Measurements from ENCODE around the gene TSPAN16.
"Not testable (repeated sequence)": the region's sequence is repeated elsewhere in the genome, so short reads cannot be mapped to it uniquely, and the experiment has no call there.

The TSPAN16 gene

DNA sequence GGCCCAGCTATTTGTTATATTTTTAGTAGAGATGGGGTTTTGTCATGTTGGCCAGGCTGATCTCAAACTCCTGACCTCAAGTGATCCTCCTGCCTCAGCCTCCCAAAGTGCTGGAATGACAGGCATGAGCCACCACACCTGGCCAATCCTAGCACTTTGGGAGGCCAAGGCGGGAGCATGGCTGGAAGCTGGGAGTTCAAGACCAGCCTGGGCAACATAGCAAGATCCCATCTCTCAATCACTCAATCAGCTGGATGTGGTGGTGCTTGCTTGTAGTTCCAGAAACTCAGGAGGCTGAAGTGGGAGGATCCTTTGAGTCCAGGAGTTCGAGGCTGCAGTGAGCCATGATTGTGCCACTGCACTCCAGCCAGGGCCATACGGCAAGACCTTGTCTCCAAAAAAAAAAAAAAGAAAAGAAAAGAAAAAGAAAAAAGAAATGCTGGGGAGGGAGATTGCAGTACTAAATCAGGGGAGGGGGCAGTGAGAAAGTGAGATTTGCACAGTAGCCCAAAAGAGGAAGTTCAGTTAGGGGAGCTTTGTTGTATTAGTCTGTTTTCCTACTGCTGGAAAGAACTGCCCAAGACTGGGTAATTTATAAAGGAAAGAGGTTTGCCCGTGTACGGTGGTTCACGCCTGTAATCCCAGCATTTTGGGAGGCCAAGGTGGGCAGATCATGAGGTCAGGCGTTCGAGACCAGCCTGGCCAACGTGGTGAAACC is 24.5 kb downstream of the TSPAN16 start:
- not testable (repeated sequence) for DNase-seq (ENCODE audit: low read depth)

GRCh38 chr19:11321191-11322126 is 25.5 kb downstream of the TSPAN16 start:
- DNase-seq (ENCODE audit: low read depth), result no peak

DNA sequence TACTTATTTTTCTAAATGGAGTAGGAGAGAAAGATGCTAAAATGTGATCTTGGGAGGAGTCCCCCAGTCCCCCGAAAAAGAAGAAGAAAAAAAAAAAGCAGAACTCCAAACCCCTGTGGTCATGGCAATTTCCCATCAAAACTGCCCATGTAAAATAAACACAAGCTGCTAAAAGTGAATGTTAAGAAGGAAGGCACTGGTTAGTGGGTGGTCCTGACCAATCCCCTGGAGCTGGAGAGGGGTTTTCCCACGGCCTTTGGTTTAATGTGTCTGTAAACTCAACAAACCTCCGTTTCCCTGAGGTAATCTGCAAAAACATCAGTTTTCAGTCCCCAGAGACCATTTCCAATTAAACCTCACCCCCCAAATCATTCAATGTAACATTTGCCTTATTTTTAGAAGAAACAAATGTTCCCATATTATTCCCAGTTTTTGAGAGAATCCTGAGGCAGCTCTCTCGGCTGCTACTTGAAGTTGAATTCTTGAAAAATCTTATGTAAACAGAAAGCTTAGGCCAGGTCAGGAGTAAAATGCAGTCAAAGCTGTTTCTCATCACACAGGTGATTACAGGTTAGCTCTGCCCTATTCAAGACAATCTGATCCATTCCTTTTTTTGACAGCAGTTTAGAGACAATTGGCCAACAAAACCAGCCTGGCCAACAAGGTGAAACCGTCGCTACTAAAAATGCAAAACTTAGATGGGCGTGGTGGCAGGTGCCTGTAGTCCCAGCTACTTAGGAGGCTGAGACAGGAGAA is 26.5 kb downstream of the TSPAN16 start:
- DNase-seq (ENCODE audit: low read depth), result no peak

GRCh38 chr19:11323601-11324078 is 27.7 kb downstream of the TSPAN16 start:
- no peak for DNase-seq (ENCODE audit: low read depth)

GRCh38 chr19:11324079-11324661 is 28.2 kb downstream of the TSPAN16 start:
- peak; percentile 89 for DNase-seq (ENCODE audit: low read depth)

- DNase-seq (ENCODE audit: low read depth), result no peak
These were observed 28.9 kb downstream of the TSPAN16 start for GRCh38 chr19:11324748-11325389.

- DNase-seq (ENCODE audit: low read depth), result no peak
These were observed 29.6 kb downstream of the TSPAN16 start for GRCh38 chr19:11325544-11325943.

GRCh38 chr19:11330127-11330526 is 34.2 kb downstream of the TSPAN16 start:
- DNase-seq (ENCODE audit: low read depth), result no peak

DNA sequence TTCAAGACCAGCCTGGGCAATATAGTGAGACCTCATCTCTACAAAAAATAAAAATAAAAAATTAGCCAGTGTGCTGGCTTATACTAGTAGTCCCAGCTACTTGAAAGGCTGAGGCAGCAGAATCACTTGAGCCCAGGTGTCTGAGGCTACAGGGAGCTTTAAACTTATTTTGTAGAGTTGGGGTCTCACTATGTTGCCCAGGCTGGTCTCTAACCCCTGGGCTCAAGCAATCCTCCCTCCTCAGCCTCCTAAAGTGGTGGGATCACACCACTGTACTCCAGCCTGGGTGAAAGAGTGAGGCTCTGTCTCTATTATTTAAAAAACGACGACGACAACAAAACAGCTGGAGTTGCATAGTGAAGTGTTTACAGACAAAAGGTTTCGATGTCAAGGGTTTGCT is 35.5 kb downstream of the TSPAN16 start:
- DNase-seq (ENCODE audit: low read depth), result no peak

- DNase-seq (ENCODE audit: low read depth), result no peak
These were observed 36.9 kb downstream of the TSPAN16 start for GRCh38 chr19:11332822-11333221.

DNA sequence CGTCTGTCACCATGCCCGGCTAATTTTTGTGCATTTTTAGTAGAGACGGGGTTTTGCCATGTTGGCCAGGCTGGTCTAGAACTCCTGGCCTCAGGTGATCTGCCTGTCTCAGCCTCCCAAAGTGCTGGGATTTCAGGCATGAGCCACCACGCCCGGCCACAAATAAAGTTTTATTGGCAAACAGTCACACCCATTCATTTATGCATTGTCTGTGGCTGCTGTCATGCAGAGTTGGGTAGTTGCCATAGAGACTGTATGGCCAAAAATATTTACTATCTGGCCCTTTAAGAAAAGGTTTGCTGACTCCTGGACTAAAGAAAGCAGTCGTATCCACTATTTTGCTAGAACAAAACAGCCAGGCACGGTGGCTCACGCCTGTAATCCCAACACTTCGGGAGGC is 37.9 kb downstream of the TSPAN16 start:
- not testable (repeated sequence) for DNase-seq (ENCODE audit: low read depth)

GRCh38 chr19:11335449-11336146 is 39.6 kb downstream of the TSPAN16 start:
- DNase-seq (ENCODE audit: low read depth), result no peak

DNA sequence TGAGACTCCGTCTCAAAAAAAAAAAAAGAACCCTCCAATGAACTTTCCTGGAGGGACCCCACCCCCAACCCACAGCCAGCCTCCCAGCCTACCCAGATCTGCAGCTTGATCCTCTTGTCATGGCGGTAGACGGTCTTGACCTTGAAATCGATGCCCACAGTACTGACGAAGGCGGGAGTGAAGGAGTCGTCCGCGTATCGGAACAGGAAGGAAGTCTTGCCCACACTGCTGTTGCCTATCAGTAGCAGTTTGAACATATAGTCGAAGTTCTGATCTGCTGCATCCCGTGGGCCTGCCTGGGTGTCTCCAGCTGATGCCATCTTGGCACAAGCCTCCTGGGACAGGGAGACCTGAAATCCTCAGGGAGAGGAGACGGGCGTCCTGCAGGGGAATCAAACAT is 41.1 kb downstream of the TSPAN16 start:
- DNase-seq (ENCODE audit: low read depth), result no peak

DNA sequence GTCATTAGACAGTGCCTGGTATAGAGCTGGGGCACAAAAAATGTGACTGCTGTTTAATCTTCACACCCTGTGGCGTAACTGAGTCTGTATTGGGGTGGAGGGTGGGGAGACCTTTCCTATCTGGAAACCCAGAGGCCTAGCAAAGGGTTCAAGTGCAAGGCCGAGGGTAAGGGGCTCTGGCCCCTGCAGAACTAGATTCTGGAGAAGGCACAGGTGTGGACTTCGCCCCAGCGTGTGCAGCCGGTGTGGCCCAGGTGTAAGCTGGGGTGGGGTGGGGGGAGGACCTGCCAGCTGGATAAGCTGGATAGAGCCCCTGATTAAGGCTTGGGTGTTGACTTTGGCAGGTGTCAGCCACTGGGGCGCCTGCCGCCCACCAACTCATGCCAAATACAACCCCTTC is 42.2 kb downstream of the TSPAN16 start:
- no peak for DNase-seq (ENCODE audit: low read depth)

GRCh38 chr19:11338569-11339253 is 42.8 kb downstream of the TSPAN16 start:
- no peak for DNase-seq (ENCODE audit: low read depth)

GRCh38 chr19:11339254-11340098 is 43.5 kb downstream of the TSPAN16 start, which contains the start of gene RAB3D:
Gene RAB3D, minus strand, starts transcription at chr19:11339657. Its CDS starts 2,258 bp downstream, at chr19:11337399.
- peak; percentile 31 for DNase-seq (ENCODE audit: low read depth)

GRCh38 chr19:11340099-11340467 is 44.1 kb downstream of the TSPAN16 start:
- not testable (repeated sequence) for DNase-seq (ENCODE audit: low read depth)

GRCh38 chr19:11342429-11342828 is 46.5 kb downstream of the TSPAN16 start:
- DNase-seq (ENCODE audit: low read depth), result no peak

Data from GM04503 (cell line).